Subcutaneous abdominal adipose tissue (tissue), 5 donors: ENCODE measurements around the gene IL9R.
"Not testable (repeated sequence)": the region's sequence is repeated elsewhere in the genome, so short reads cannot be mapped to it uniquely, and the experiment has no call there.

ENCODE experiments used
- H3K27ac ChIP-seq: one replicate; pipeline ENCODE4 v1.7.0; 2013; ENCODE audit warnings: low read depth, mild to moderate bottlenecking, inconsistent platforms, low read length, moderate library complexity
- H3K27me3 ChIP-seq, 5 donors: one replicate each; pipeline ENCODE4 v1.7.0; 2013; ENCODE audit warnings: low read length in 5 of 5, inconsistent platforms in 1 of 5; ENCODE audit not compliant: control insufficient read depth in 5 of 5, insufficient read depth in 4 of 5
- H3K36me3 ChIP-seq, 5 donors: one replicate each; pipeline ENCODE4 v1.7.0; 2013; ENCODE audit warnings: low read length in 5 of 5; ENCODE audit not compliant: control insufficient read depth in 5 of 5, insufficient read depth in 5 of 5
- H3K4me1 ChIP-seq, 5 donors: one replicate each; pipeline ENCODE4 v1.7.0; 2013; ENCODE audit warnings: low read length in 5 of 5, mild to moderate bottlenecking in 3 of 5, moderate library complexity in 1 of 5; ENCODE audit not compliant: control insufficient read depth in 5 of 5, insufficient read depth in 5 of 5
- H3K4me3 ChIP-seq, 5 donors: one replicate each; pipeline ENCODE4 v1.7.0; 2013; ENCODE audit warnings: low read length in 5 of 5, low read depth in 1 of 5
- H3K9ac ChIP-seq, 5 donors: one replicate each; pipeline ENCODE4 v1.7.0; 2013; ENCODE audit warnings: low read length in 5 of 5, mild to moderate bottlenecking in 4 of 5, moderate library complexity in 3 of 5
- H3K9me3 ChIP-seq, 5 donors: one replicate each; pipeline ENCODE4 v1.7.0; 2013; ENCODE audit warnings: low read length in 5 of 5; ENCODE audit not compliant: control insufficient read depth in 5 of 5
- donor health status: healthy.
- donor health status: healthy.
- donor health status: healthy.
- donor health status: healthy.
- donor health status: healthy.

The IL9R gene

DNA sequence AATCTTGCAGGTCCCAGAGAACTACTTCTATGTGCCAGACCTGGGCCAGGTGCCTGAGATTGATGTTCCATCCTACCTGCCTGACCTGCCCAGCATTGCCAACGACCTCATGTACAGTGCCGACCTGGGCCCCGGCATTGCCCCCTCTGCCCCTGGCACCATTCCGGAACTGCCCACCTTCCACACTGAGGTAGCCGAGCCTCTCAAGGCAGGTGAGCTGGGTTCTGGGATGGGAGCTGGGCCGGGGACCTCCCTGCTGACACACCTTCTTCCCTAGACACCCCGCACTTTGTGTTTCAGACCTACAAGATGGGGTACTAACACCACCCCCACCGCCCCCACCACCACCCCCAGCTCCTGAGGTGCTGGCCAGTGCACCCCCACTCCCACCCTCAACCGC, 25.5 kb downstream of the IL9R start:
- not testable (repeated sequence) for H3K27me3 ChIP-seq, H3K9ac ChIP-seq, H3K4me1 ChIP-seq, H3K9me3 ChIP-seq, H3K27ac ChIP-seq, H3K36me3 ChIP-seq, H3K4me3 ChIP-seq

DNA sequence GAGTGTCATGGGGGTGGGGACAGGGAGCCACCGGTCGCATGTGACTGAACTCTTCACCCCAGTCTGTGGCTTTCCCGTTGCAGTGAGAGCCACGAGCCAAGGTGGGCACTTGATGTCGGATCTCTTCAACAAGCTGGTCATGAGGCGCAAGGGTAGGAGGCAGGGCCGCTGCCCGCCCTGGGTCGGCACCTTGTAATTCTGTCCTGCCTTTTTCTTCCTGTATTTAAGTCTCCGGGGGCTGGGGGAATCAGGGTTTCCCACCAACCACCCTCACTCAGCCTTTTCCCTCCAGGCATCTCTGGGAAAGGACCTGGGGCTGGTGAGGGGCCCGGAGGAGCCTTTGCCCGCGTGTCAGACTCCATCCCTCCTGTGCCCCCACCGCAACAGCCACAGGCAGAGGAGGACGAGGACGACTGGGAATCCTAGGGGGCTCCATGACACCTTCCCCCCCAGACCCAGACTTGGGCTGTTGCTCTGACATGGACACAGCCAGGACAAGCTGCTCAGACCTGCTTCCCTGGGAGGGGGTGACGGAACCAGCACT, 27.5 kb downstream of the IL9R start:
- not testable (repeated sequence) for H3K9me3 ChIP-seq, H3K36me3 ChIP-seq, H3K27ac ChIP-seq, H3K4me1 ChIP-seq, H3K9ac ChIP-seq, H3K4me3 ChIP-seq, H3K27me3 ChIP-seq

DNA sequence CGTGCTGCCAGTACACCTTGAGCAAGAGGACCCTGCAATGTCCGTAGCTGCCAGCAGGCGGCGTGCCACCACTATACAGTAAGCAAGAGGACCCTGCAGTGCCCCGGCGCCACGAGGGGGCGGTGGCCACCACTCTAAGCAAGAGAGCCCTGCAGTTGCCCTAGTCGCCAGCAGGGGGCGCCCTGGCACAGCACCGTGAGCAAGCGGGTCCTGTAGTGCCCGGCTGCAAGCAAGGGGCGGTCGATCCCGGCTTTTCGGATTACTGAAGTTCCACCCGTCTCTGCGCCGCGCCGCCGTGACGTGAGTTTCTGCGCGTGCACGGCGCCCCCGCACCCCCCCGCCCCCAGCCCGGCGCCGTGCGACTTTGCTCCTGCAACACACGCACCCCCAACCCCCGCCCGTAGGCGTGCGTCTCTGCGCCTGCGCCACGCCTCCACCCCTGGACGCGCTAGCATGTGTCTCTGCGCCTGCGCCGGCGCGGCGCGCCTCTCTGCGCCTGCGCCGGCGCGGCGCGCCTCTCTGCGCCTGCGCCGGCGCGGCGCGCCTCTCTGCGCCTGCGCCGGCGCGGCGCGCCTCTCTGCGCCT, 31.2 kb downstream of the IL9R start:
- H3K36me3 ChIP-seq, H3K27me3 ChIP-seq, H3K9ac ChIP-seq, H3K4me3 ChIP-seq, H3K4me1 ChIP-seq, H3K9me3 ChIP-seq, H3K27ac ChIP-seq: not testable (repeated sequence)

DNA sequence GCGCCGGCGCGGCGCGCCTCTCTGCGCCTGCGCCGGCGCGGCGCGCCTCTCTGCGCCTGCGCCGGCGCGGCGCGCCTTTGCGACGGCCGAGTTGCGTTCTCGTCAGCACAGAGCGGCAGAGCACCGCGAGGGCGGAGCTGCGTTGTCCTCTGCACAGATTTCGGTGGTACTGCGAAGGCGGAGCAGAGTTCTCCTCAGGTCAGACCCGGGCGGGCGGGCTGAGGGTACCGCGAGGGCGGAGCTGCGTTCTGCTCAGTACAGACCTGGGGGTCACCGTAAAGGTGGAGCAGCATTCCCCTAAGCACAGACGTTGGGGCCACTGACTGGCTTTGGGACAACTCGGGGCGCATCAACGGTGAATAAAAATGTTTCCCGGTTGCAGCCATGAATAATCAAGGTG, 31.8 kb downstream of the IL9R start:
- not testable (repeated sequence) for H3K27me3 ChIP-seq, H3K4me3 ChIP-seq, H3K9ac ChIP-seq, H3K27ac ChIP-seq, H3K9me3 ChIP-seq, H3K4me1 ChIP-seq, H3K36me3 ChIP-seq

DNA sequence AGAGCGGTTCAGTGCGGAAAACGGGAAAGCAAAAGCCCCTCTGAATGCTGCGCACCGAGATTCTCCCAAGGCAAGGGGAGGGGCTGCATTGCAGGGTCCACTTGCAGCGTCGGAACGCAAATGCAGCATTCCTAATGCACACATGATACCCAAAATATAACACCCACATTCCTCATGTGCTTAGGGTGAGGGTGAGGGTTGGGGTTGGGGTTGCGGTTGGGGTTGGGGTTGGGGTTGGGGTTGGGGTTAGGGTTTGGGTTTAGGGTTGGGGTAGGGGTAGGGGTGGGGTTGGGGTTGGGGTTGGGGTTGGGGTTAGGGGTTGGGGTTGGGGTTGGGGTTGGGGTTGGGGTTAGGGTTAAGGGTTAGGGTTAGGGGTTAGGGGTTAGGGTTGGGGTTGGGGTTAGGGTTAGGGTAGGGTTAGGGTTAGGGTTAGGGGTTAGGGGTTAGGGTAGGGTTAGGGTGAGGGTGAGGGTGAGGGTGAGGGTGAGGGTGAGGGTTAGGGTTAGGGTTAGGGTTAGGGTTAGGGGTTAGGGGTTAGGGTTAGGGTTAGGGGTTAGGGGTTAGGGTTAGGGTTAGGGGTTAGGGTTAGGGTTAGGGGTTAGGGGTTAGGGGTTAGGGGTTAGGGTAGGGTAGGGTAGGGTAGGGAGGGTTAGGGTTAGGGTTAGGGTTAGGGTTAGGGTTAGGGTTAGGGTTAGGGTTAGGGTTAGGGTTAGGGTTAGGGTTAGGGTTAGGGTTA, 32.4 kb downstream of the IL9R start:
- not testable (repeated sequence) for H3K4me1 ChIP-seq, H3K9ac ChIP-seq, H3K9me3 ChIP-seq, H3K27ac ChIP-seq, H3K27me3 ChIP-seq, H3K36me3 ChIP-seq, H3K4me3 ChIP-seq

DNA sequence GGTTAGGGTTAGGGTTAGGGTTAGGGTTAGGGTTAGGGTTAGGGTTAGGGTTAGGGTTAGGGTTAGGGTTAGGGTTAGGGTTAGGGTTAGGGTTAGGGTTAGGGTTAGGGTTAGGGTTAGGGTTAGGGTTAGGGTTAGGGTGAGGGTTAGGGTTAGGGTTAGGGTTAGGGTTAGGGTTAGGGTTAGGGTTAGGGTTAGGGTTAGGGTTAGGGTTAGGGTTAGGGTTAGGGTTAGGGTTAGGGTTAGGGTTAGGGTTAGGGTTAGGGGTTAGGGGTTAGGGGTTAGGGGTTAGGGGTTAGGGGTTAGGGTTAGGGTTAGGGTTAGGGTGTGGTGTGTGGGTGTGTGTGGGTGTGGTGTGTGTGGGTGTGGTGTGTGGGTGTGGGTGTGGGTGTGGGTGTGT, 33.0 kb downstream of the IL9R start:
- H3K4me1 ChIP-seq, H3K27me3 ChIP-seq, H3K9me3 ChIP-seq, H3K4me3 ChIP-seq, H3K27ac ChIP-seq, H3K36me3 ChIP-seq, H3K9ac ChIP-seq: not testable (repeated sequence)
